GM23338 (cell line): ENCODE results near the gene PRELID3B. TPM values are rescaled to one million over a fixed set of nuclear protein-coding genes. Genes with fewer than 3 reads are reported as not detected.

ENCODE experiments used
- ATAC-seq: fragments of 200-7000 bp; cut with Tn5 transposase; 3 replicates; pipeline ENCODE4 v1.9.1; 2020
- DNase-seq: peaks from one replicate; pipeline ENCODE4 v3.0.0-alpha.2; 2015; ENCODE audit warnings: low spot score
- H2AFZ ChIP-seq: fragments of 200-600 bp; sonication (generic); 2 replicates; pipeline ENCODE4 v1.8.0; 2016; ENCODE audit warnings: antibody characterized with exemption, mild to moderate bottlenecking, moderate library complexity
- H3F3A ChIP-seq: fragments of 200-600 bp; sonication (generic); replicated peaks from 2 replicates; pipeline ENCODE4 v1.8.0; 2017; ENCODE audit warnings: antibody characterized with exemption, mixed run types, low read depth
- H3K27ac ChIP-seq: fragments of 200-600 bp; sonication (generic); 2 replicates; pipeline ENCODE4 v1.6.1; 2016; ENCODE audit warnings: low read depth
- H3K27me3 ChIP-seq: fragments of 200-600 bp; sonication (generic); 2 replicates; pipeline ENCODE4 v1.8.0; 2016; ENCODE audit warnings: mild to moderate bottlenecking, mixed run types, moderate library complexity; ENCODE audit not compliant: insufficient read depth
- H3K36me3 ChIP-seq: fragments of 200-600 bp; sonication (generic); 2 replicates; pipeline ENCODE4 v1.8.0; 2016; ENCODE audit warnings: mild to moderate bottlenecking; ENCODE audit not compliant: insufficient read depth
- H3K4me1 ChIP-seq: fragments of 200-600 bp; sonication (generic); 2 replicates; pipeline ENCODE4 v1.8.0; 2016; ENCODE audit warnings: mild to moderate bottlenecking, moderate library complexity; ENCODE audit not compliant: insufficient read depth
- H3K4me2 ChIP-seq: fragments of 200-600 bp; sonication (generic); 2 replicates; pipeline ENCODE4 v1.7.1; 2017; ENCODE audit warnings: mixed run types
- H3K4me3 ChIP-seq: fragments of 200-600 bp; sonication (generic); 2 replicates; pipeline ENCODE4 v1.6.1; 2016; ENCODE audit warnings: mixed run types
- H3K79me2 ChIP-seq: fragments of 200-600 bp; sonication (generic); replicated peaks from 2 replicates; pipeline ENCODE4 v1.8.0; 2017; ENCODE audit warnings: mild to moderate bottlenecking; ENCODE audit not compliant: insufficient read depth
- H3K9me2 ChIP-seq: fragments of 200-600 bp; sonication (generic); 2 replicates; pipeline ENCODE4 v1.8.0; 2017; ENCODE audit not compliant: insufficient read depth
- H4K20me1 ChIP-seq: fragments of 200-600 bp; sonication (generic); replicated peaks from 2 replicates; pipeline ENCODE4 v1.8.0; 2017; ENCODE audit warnings: mild to moderate bottlenecking; ENCODE audit not compliant: insufficient read depth
- H3K27ac Mint-ChIP-seq: 2 replicates; pipeline ENCODE4 v1.8.0; 2020; ENCODE audit warnings: inconsistent platforms, mild to moderate bottlenecking, moderate library complexity, mixed read lengths
- H3K27me3 Mint-ChIP-seq: 3 replicates; pipeline ENCODE4 v1.8.0; 2022; ENCODE audit warnings: low read depth, mild to moderate bottlenecking, moderate library complexity, mixed read lengths, inconsistent platforms; ENCODE audit not compliant: insufficient read depth, poor library complexity
- H3K36me3 Mint-ChIP-seq: 3 replicates; pipeline ENCODE4 v1.8.0; 2021; ENCODE audit warnings: low read depth, mild to moderate bottlenecking, inconsistent platforms, moderate library complexity, mixed read lengths
- H3K4me1 Mint-ChIP-seq: 3 replicates; pipeline ENCODE4 v1.8.0; 2020; ENCODE audit warnings: mild to moderate bottlenecking, inconsistent platforms, mixed read lengths
- H3K4me3 Mint-ChIP-seq: 3 replicates; pipeline ENCODE4 v1.8.0; 2021; ENCODE audit warnings: moderate library complexity, mild to moderate bottlenecking, inconsistent platforms, mixed read lengths
- H3K9me3 Mint-ChIP-seq: 3 replicates; pipeline ENCODE4 v1.8.0; 2020; ENCODE audit warnings: moderate library complexity, mild to moderate bottlenecking, inconsistent platforms, mixed read lengths
- CREB1 ChIP-seq: fragments of 250-450 bp; sonication (Bioruptor Pico); IDR thresholded peaks from 2 replicates; pipeline ENCODE4 v1.5.0; 2020; ENCODE audit warnings: low read depth, mild to moderate bottlenecking, moderate library complexity
- CTCF ChIP-seq, 2 experiments: fragments of 200-600 bp in 1 of 2; sonication (generic) in 1 of 2; conservative IDR thresholded peaks; 2 replicates each; pipeline versions ENCODE4 v1.5.1 to v1.6.1; 2016 to 2017; ENCODE audit warnings: antibody characterized with exemption in 2 of 2, low read depth in 2 of 2, mild to moderate bottlenecking in 2 of 2, moderate library complexity in 1 of 2
- ETS1 ChIP-seq: IDR thresholded peaks from 2 replicates; pipeline ENCODE4 v1.6.1; 2016; ENCODE audit warnings: antibody characterized with exemption
- EZH2 ChIP-seq: fragments of 200-600 bp; sonication (generic); IDR thresholded peaks from one replicate; pipeline ENCODE4 v1.8.0; 2017; ENCODE audit warnings: antibody characterized with exemption, mild to moderate bottlenecking, low read depth; ENCODE audit not compliant: unreplicated experiment
- EZH2phosphoT487 ChIP-seq: fragments of 200-600 bp; sonication (generic); IDR thresholded peaks from one replicate; pipeline ENCODE4 v1.8.1; 2018; ENCODE audit warnings: antibody characterized with exemption; ENCODE audit not compliant: unreplicated experiment
- JUNB ChIP-seq: IDR thresholded peaks from one replicate; pipeline ENCODE4 v1.6.1; 2016; ENCODE audit warnings: antibody characterized with exemption; ENCODE audit not compliant: unreplicated experiment
- NANOG ChIP-seq: IDR thresholded peaks from 2 replicates; pipeline ENCODE4 v1.6.1; 2016; ENCODE audit warnings: antibody characterized with exemption, borderline replicate concordance
- POLR2AphosphoS5 ChIP-seq: IDR thresholded peaks from 2 replicates; pipeline ENCODE4 v1.6.1; 2016; ENCODE audit warnings: antibody characterized with exemption, low read depth
- REST ChIP-seq: IDR thresholded peaks from one replicate; pipeline ENCODE4 v1.6.1; 2018; ENCODE audit warnings: antibody characterized with exemption; ENCODE audit not compliant: unreplicated experiment
- STAT1 ChIP-seq: IDR thresholded peaks from one replicate; pipeline ENCODE4 v1.6.1; 2016; ENCODE audit warnings: antibody characterized with exemption; ENCODE audit not compliant: unreplicated experiment
- ZNF114 ChIP-seq: fragments of 250-450 bp; sonication (Bioruptor Pico); IDR thresholded peaks from 2 replicates; pipeline ENCODE4 v1.5.0; 2020; ENCODE audit warnings: mild to moderate bottlenecking, moderate library complexity
- ZNF331 ChIP-seq: fragments of 250-450 bp; sonication (Bioruptor Pico); IDR thresholded peaks from 2 replicates; pipeline ENCODE4 v1.5.0; 2020; ENCODE audit warnings: low read depth, mild to moderate bottlenecking, moderate library complexity
- ZNF462 ChIP-seq: fragments of 250-450 bp; sonication (Bioruptor Pico); IDR thresholded peaks from 2 replicates; pipeline ENCODE4 v1.5.0; 2020; ENCODE audit warnings: mild to moderate bottlenecking, moderate library complexity
- polyA plus RNA-seq: library from polyadenylated mRNA; unstranded; fragments of >200 nt; fragmentation: Nextera tagmentation; extraction: Ambion mirVana; gene quantifications from 2 replicates; pipeline ENCODE4 v1.2.1, GENCODE V29; 2016
- total RNA-seq: library from RNA; depleted of rRNA; stranded (reverse); fragments of >200 nt; shearing (Covaris generic); gene quantifications from 2 replicates; pipeline ENCODE4 v1.2.3, GENCODE V29; 2014

The PRELID3B gene
- total and polyA plus RNA-seq, 2 experiments from 2014 or later = 42.7 to 43.6 TPM

GRCh38 chr20:58992911-58993310 is 49.7 kb downstream of the PRELID3B start:
- H3K36me3 Mint-ChIP-seq = peaks cover 88% of the 10 kb centered on the region

More at GRCh38 chr20:58992911-58993310, 49.7 kb downstream of the PRELID3B start:
- H3K4me3 Mint-ChIP-seq = no peak overlapping the region
- H3K4me3 ChIP-seq = no peak overlapping the region
- ATAC-seq = no peak
- H3K27me3 Mint-ChIP-seq = peaks cover 6% of the 10 kb centered on the region
- no peaks in the 10 kb centered on the region for H3K4me1 Mint-ChIP-seq
- H3K4me1 ChIP-seq = no peaks in the 10 kb centered on the region
- H2AFZ ChIP-seq = no peak overlapping the region
- no peak overlapping the region for H3K27ac Mint-ChIP-seq
- no peak overlapping the region for H3K27ac ChIP-seq
- no peak overlapping the region for H3K4me2 ChIP-seq
- no peak for DNase-seq
- H3K9me3 Mint-ChIP-seq = no peaks in the 10 kb centered on the region
- H3K79me2 ChIP-seq = no peaks in the 10 kb centered on the region
- no peaks in the 10 kb centered on the region for H3K9me2 ChIP-seq
- no peaks in the 10 kb centered on the region for H3K27me3 ChIP-seq
- TF ChIP-seq CTCF (conservative IDR thresholded peaks at IDR 0.05; ENCODE audit: low read depth in 2 of 2) = no peak
- no peak for TF ChIP-seq EZH2phosphoT487
- TF ChIP-seq ZNF331 (CRISPR knock-in tag) = no peak
- TF ChIP-seq POLR2AphosphoS5 = no peak
- TF ChIP-seq ETS1 = no peak
- TF ChIP-seq REST = no peak
- no peak for TF ChIP-seq ZNF462 (CRISPR knock-in tag)
- TF ChIP-seq CREB1 = no peak
- no peak for TF ChIP-seq EZH2
- no peak for TF ChIP-seq JUNB
- TF ChIP-seq NANOG = no peak
- TF ChIP-seq ZNF114 = no peak
- no peak for TF ChIP-seq STAT1
- peaks cover 4% of the 10 kb centered on the region; the same call in 1 of the 2 replicates for H4K20me1 ChIP-seq
- peaks cover 56% of the 10 kb centered on the region for H3K36me3 ChIP-seq
- H3F3A ChIP-seq = peaks cover 3% of the 10 kb centered on the region; the same call in 1 of the 2 replicates
